HCT116 (cell line): ENCODE results near the gene CLSTN1. TPM values are rescaled to one million over a fixed set of nuclear protein-coding genes. Genes with fewer than 3 reads are reported as not detected.

ENCODE experiments used
- ATAC-seq: fragments of 200-7000 bp; cut with Tn5 transposase; 2 replicates; pipeline ENCODE4 v1.9.1; 2020; ENCODE audit warnings: mild to moderate bottlenecking, moderate library complexity
- BruUV-seq: library from RNA; stranded (reverse); fragments of 400-500 nt; replicated peaks from 2 replicates; lab custom pipeline; 2021; lab: Mats Ljungman, UMichigan
- CTCF ChIA-PET: fragments of 300-600 bp; sonication (Branson Sonifier 250); formaldehyde crosslinking; loops from one replicate; lab custom pipeline; 2021; ENCODE audit warnings: antibody characterized with exemption; lab: Charles Lee
- POLR2A ChIA-PET: fragments of 300-600, 350-600 bp; sonication (Branson Sonifier 250); formaldehyde crosslinking; loops from one replicate; lab custom pipeline; 2021; ENCODE audit warnings: antibody characterized with exemption; lab: Charles Lee
- RAD21 ChIA-PET, 2 experiments: fragments of 300-600 bp; sonication (Branson Sonifier 250); formaldehyde crosslinking; loops; one replicate each; lab custom pipeline; 2023; ENCODE audit warnings: low total read pairs in 2 of 2; ENCODE audit not compliant: uncharacterized antibody in 2 of 2, unreplicated experiment in 2 of 2, low non-redundant PET in 1 of 2; lab: Charles Lee
- DNase-seq: peaks from one replicate; pipeline ENCODE4 v3.0.0-alpha.2; 2010; ENCODE audit warnings: low read depth, low spot score
- H2AFZ ChIP-seq: fragments of 200-600 bp; shearing (Covaris generic), sonication (generic); 2 replicates; pipeline ENCODE4 v1.6.1; 2017; ENCODE audit warnings: low read depth, mixed run types, mixed read lengths, antibody characterized with exemption, low read length; ENCODE audit not compliant: poor library complexity, severe bottlenecking
- H3K27ac ChIP-seq: 2 replicates; pipeline ENCODE4 v1.5.1; 2012; ENCODE audit warnings: low read depth, low read length
- H3K27me3 ChIP-seq: fragments of 200-600 bp; sonication (generic); 2 replicates; pipeline ENCODE4 v1.6.1; 2016; ENCODE audit warnings: mixed run types, low read length, mixed read lengths; ENCODE audit not compliant: insufficient read depth
- H3K36me3 ChIP-seq, 2 experiments: fragments of 200-500 bp in 1 of 2; fragments of 200-600 bp in 1 of 2; sonication (Bioruptor generic) in 1 of 2; sonication (generic) in 1 of 2; 2 replicates each; pipeline versions ENCODE4 v1.5.1 to v1.6.1; 2014 to 2016; ENCODE audit warnings: low read length in 2 of 2, inconsistent platforms in 1 of 2, mixed read lengths in 1 of 2, mixed run types in 1 of 2; ENCODE audit not compliant: insufficient read depth in 2 of 2, control insufficient read depth in 1 of 2
- H3K4me1 ChIP-seq, 2 experiments: fragments of 200-600 bp in 1 of 2; sonication (generic) in 1 of 2; 2 replicates each; pipeline versions ENCODE4 v1.5.1 to v1.6.1; 2012 to 2017; ENCODE audit warnings: low read length in 2 of 2, inconsistent platforms in 1 of 2, mild to moderate bottlenecking in 1 of 2, mixed read lengths in 1 of 2, mixed run types in 1 of 2, moderate library complexity in 1 of 2; ENCODE audit not compliant: insufficient read depth in 2 of 2, control insufficient read depth in 1 of 2
- H3K4me2 ChIP-seq: fragments of 200-600 bp; sonication (generic); 2 replicates; pipeline ENCODE4 v1.6.1; 2017; ENCODE audit warnings: mixed run types, low read length, mixed read lengths
- H3K4me3 ChIP-seq, 2 experiments: fragments of 200-600 bp in 1 of 2; sonication (generic) in 1 of 2; replicated peaks in 1 of 2; 2 replicates each; pipeline ENCODE4 v1.5.1; 2011 to 2016; ENCODE audit warnings: low read length in 2 of 2, control low read depth in 1 of 2, low read depth in 1 of 2, mild to moderate bottlenecking in 1 of 2, mixed read lengths in 1 of 2, mixed run types in 1 of 2
- H3K79me2 ChIP-seq: fragments of 200-600 bp; sonication (generic); 2 replicates; pipeline ENCODE4 v1.6.1; 2017; ENCODE audit warnings: mild to moderate bottlenecking, mixed run types, low read length, moderate library complexity, mixed read lengths; ENCODE audit not compliant: insufficient read depth
- H3K9ac ChIP-seq: fragments of 200-600 bp; sonication (generic); 2 replicates; pipeline ENCODE4 v1.6.1; 2016; ENCODE audit warnings: low read length, mixed read lengths
- H3K9me2 ChIP-seq: fragments of 200-600 bp; sonication (generic), shearing (Covaris generic); 2 replicates; pipeline ENCODE4 v1.6.1; 2017; ENCODE audit warnings: mixed run types, mild to moderate bottlenecking, moderate library complexity; ENCODE audit not compliant: insufficient read depth
- H3K9me3 ChIP-seq, 2 experiments: fragments of 200-500 bp in 1 of 2; fragments of 200-600 bp in 1 of 2; sonication (Bioruptor generic) in 1 of 2; sonication (generic) in 1 of 2; 2 replicates each; pipeline ENCODE4 v1.6.1; 2014 to 2017; ENCODE audit warnings: low read length in 2 of 2, mixed read lengths in 2 of 2, inconsistent platforms in 1 of 2, low read depth in 1 of 2, mild to moderate bottlenecking in 1 of 2, mixed run types in 1 of 2, moderate library complexity in 1 of 2; ENCODE audit not compliant: control insufficient read depth in 1 of 2, insufficient read depth in 1 of 2
- H4K20me1 ChIP-seq: fragments of 200-600 bp; sonication (generic), shearing (Covaris generic); 2 replicates; pipeline ENCODE4 v1.6.1; 2017; ENCODE audit warnings: mixed run types, mild to moderate bottlenecking, moderate library complexity; ENCODE audit not compliant: insufficient read depth
- CBX3 ChIP-seq: IDR thresholded peaks from 2 replicates; pipeline ENCODE4 v1.6.1; 2012; ENCODE audit warnings: low read depth
- SRF ChIP-seq: IDR thresholded peaks from 2 replicates; pipeline ENCODE4 v1.6.1; 2012; ENCODE audit warnings: low read depth
- ZNF274 ChIP-seq: fragments of 200-500 bp; sonication (Bioruptor generic); IDR thresholded peaks from 2 replicates; pipeline ENCODE4 v1.6.1; 2014; ENCODE audit warnings: mild to moderate bottlenecking, low read depth, low read length, inconsistent platforms
- intact Hi-C: fragments of 100-400 bp; cut with micrococcal nuclease; formaldehyde crosslinking; loops from 2 replicates; pipeline ENCODE4 v1.10.0; 2022
- total RNA-seq: library from RNA; stranded (reverse); gene quantifications from one replicate; pipeline ENCODE4 v1.2.1, GENCODE V29; 2021; ENCODE audit not compliant: unreplicated experiment
- TF ChIP-seq, protein P1 (sequence below): IDR thresholded peaks from 2 replicates; pipeline ENCODE4 v1.6.1; 2012; ENCODE audit warnings: low read depth
- TF ChIP-seq, protein P2 (sequence below), 3 experiments: fragments of 200-600 bp in 1 of 3; sonication (generic) in 1 of 3; IDR thresholded peaks in 2 of 3; conservative IDR thresholded peaks in 1 of 3; 2 replicates each; pipeline ENCODE4 v1.5.1; 2012 to 2017; ENCODE audit warnings: low read depth in 2 of 3, low read length in 2 of 3, antibody characterized with exemption in 1 of 3, borderline replicate concordance in 1 of 3, control low read depth in 1 of 3, mild to moderate bottlenecking in 1 of 3, mixed read lengths in 1 of 3, mixed run types in 1 of 3, moderate library complexity in 1 of 3; ENCODE audit not compliant: insufficient read depth in 1 of 3

Gene CLSTN1
- total RNA-seq, 1 experiment from 2014 or later = 113 TPM

DNA sequence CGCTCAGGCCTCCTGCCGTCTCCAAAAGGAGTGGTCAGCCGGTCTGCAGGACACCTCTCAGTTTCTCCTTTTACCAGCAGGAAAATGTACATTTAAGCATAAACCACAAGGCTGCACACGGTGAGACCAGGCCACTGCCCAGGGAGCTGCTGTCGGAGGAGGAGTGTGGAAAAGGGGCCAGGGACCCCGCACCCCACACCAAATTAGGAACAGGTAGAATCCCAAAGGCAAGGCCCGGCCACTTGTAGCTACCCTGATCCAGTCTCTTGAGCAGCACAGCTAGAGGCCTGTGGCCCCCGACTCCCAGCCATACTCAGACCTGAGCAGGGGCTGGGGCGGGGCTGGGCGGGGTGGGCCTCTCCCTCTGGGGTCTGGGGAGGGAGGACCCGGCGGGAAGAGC is 94.2 kb downstream of the CLSTN1 start (continued):
- TF ChIP-seq, protein P1, sequence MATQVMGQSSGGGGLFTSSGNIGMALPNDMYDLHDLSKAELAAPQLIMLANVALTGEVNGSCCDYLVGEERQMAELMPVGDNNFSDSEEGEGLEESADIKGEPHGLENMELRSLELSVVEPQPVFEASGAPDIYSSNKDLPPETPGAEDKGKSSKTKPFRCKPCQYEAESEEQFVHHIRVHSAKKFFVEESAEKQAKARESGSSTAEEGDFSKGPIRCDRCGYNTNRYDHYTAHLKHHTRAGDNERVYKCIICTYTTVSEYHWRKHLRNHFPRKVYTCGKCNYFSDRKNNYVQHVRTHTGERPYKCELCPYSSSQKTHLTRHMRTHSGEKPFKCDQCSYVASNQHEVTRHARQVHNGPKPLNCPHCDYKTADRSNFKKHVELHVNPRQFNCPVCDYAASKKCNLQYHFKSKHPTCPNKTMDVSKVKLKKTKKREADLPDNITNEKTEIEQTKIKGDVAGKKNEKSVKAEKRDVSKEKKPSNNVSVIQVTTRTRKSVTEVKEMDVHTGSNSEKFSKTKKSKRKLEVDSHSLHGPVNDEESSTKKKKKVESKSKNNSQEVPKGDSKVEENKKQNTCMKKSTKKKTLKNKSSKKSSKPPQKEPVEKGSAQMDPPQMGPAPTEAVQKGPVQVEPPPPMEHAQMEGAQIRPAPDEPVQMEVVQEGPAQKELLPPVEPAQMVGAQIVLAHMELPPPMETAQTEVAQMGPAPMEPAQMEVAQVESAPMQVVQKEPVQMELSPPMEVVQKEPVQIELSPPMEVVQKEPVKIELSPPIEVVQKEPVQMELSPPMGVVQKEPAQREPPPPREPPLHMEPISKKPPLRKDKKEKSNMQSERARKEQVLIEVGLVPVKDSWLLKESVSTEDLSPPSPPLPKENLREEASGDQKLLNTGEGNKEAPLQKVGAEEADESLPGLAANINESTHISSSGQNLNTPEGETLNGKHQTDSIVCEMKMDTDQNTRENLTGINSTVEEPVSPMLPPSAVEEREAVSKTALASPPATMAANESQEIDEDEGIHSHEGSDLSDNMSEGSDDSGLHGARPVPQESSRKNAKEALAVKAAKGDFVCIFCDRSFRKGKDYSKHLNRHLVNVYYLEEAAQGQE = no peak
- TF ChIP-seq, protein P2, sequence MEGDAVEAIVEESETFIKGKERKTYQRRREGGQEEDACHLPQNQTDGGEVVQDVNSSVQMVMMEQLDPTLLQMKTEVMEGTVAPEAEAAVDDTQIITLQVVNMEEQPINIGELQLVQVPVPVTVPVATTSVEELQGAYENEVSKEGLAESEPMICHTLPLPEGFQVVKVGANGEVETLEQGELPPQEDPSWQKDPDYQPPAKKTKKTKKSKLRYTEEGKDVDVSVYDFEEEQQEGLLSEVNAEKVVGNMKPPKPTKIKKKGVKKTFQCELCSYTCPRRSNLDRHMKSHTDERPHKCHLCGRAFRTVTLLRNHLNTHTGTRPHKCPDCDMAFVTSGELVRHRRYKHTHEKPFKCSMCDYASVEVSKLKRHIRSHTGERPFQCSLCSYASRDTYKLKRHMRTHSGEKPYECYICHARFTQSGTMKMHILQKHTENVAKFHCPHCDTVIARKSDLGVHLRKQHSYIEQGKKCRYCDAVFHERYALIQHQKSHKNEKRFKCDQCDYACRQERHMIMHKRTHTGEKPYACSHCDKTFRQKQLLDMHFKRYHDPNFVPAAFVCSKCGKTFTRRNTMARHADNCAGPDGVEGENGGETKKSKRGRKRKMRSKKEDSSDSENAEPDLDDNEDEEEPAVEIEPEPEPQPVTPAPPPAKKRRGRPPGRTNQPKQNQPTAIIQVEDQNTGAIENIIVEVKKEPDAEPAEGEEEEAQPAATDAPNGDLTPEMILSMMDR (IDR thresholded peaks at IDR 0.05 in 2 of 3, conservative IDR thresholded peaks at IDR 0.05 in 1 of 3; ENCODE audit: borderline replicate concordance in 1 of 3, insufficient read depth in 1 of 3, low read depth in 2 of 3, low read length in 2 of 3) = no peak

DNA sequence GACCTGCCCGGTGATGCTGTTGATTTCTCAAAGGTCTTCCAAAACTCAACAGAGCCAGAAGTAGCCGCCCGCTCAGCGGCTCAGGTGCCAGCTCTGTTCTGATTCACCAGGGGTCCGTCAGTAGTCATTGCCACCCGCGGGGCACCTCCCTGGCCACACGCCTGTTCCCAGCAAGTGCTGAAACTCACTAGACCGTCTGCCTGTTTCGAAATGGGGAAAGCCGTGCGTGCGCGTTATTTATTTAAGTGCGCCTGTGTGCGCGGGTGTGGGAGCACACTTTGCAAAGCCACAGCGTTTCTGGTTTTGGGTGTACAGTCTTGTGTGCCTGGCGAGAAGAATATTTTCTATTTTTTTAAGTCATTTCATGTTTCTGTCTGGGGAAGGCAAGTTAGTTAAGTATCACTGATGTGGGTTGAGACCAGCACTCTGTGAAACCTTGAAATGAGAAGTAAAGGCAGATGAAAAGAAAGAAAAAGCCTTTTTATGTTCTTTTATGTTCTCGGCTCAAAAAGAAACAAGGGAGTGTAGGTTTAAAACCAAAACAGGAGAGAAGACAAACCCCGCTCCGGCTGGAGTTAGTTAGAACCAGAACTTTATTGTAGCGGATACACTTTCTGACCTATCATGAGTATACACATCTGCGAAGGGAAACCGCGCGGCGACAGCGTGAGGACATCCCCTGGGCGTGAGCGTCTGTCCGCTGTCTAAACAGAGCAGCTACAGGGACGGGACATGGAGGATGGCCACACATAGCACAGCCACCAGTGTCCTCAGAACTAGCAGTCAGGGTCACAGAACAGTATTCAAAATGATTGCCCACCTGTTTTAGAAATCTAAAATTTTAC is 95.1 kb downstream of the CLSTN1 start:
- BruUV-seq = no TSS peak
- Histone ChIP-seq H4K20me1 (no peaks in the 10 kb centered on the region), H3K27me3 (no peaks in the 10 kb centered on the region), H3K36me3 (peaks cover 29 to 35% of the 10 kb centered on the region in 2 experiments), H3K9ac (no peak overlapping the region), H3K9me2 (no peaks in the 10 kb centered on the region), H2AFZ (no peak overlapping the region), H3K4me1 (0 out of 4 replicates have a peak, but pooled peaks cover 0 to 3% of the 10 kb centered on the region in 2 experiments), H3K4me2 (no peak overlapping the region), H3K27ac (no peak overlapping the region), H3K79me2 (no peaks in the 10 kb centered on the region), H3K9me3 (no peaks in the 10 kb centered on the region), H3K4me3 (no peak overlapping the region)
- ChIA-PET POLR2A (no interaction called here), CTCF (no interaction called here), RAD21 (no interaction called here)
- TF ChIP-seq, protein P2 (IDR thresholded peaks at IDR 0.05 in 2 of 3, conservative IDR thresholded peaks at IDR 0.05 in 1 of 3; ENCODE audit: borderline replicate concordance in 1 of 3, insufficient read depth in 1 of 3, low read depth in 2 of 3, low read length in 2 of 3) = no peak
- no peak for TF ChIP-seq ZNF274
- no peak for TF ChIP-seq CBX3
- no peak for TF ChIP-seq SRF
- intact Hi-C loops = no loop called here
- ATAC-seq (no peak), DNase-seq (no peak)
